Natural killer cell (primary cell): ENCODE results near the gene FOXD2. TPM values are rescaled to one million over a fixed set of nuclear protein-coding genes. Genes with fewer than 3 reads are reported as not detected.

Experiments used
- ATAC-seq, 3 donors: fragments of 150-1000 bp in 2 of 3; fragments of 200-7000 bp in 1 of 3; cut with Tn5 transposase; 1 replicate in 1 of 3; 2 replicates in 2 of 3; pipeline ENCODE4 v1.10.0; 2021; ENCODE audit warnings: mild to moderate bottlenecking in 2 of 3, moderate library complexity in 2 of 3
- DNase-seq, 2 donors: peaks; one replicate each; pipeline versions ENCODE4 v3.0.0 to v3.0.0-alpha.2; 2013 to 2021; ENCODE audit warnings: mixed read lengths in 1 of 2
- H3K27ac ChIP-seq: one replicate; pipeline ENCODE4 v1.5.1; 2013; ENCODE audit warnings: mild to moderate bottlenecking, low read length
- H3K27me3 ChIP-seq: one replicate; pipeline ENCODE4 v1.6.1; 2013; ENCODE audit warnings: low read length; ENCODE audit not compliant: control insufficient read depth, insufficient read depth
- H3K36me3 ChIP-seq: one replicate; pipeline ENCODE4 v1.6.1; 2013; ENCODE audit warnings: low read length; ENCODE audit not compliant: control insufficient read depth, insufficient read depth
- H3K4me1 ChIP-seq: one replicate; pipeline ENCODE4 v1.6.1; 2013; ENCODE audit warnings: low read length; ENCODE audit not compliant: control insufficient read depth, insufficient read depth
- H3K4me3 ChIP-seq: one replicate; pipeline ENCODE4 v1.5.1; 2013; ENCODE audit warnings: low read length
- H3K9me3 ChIP-seq: one replicate; pipeline ENCODE4 v1.6.1; 2013; ENCODE audit warnings: low read length; ENCODE audit not compliant: control insufficient read depth, insufficient read depth
- H3K27ac Mint-ChIP-seq, 2 donors: one replicate each; pipeline ENCODE4 v1.8.0; 2022; ENCODE audit warnings: mild to moderate bottlenecking in 2 of 2, mixed read lengths in 2 of 2, moderate library complexity in 1 of 2
- H3K27me3 Mint-ChIP-seq, 2 donors: one replicate each; pipeline ENCODE4 v1.8.0; 2022; ENCODE audit warnings: low read depth in 2 of 2, mixed read lengths in 2 of 2
- H3K36me3 Mint-ChIP-seq: one replicate; pipeline ENCODE4 v1.8.0; 2022; ENCODE audit warnings: mixed read lengths
- H3K4me1 Mint-ChIP-seq, 2 donors: one replicate each; pipeline ENCODE4 v1.8.0; 2022; ENCODE audit warnings: mixed read lengths in 2 of 2
- H3K4me3 Mint-ChIP-seq: one replicate; pipeline ENCODE4 v1.8.0; 2022; ENCODE audit warnings: mild to moderate bottlenecking, moderate library complexity, mixed read lengths
- H3K9me3 Mint-ChIP-seq, 2 donors: one replicate each; pipeline ENCODE4 v1.8.0; 2022; ENCODE audit warnings: mixed read lengths in 2 of 2
- CTCF ChIP-seq: fragments of 200-600 bp; IDR thresholded peaks from one replicate; pipeline ENCODE4 v1.8.0; 2022; ENCODE audit warnings: antibody characterized with exemption
- WGBS: methylation state at CpG from one replicate; pipeline ENCODE4 v1.1.7; 2013; ENCODE audit warnings: missing lambda C conversion rate; ENCODE audit not compliant: insufficient coverage; 5-methylcytosine and 5-hydroxymethylcytosine counted together
- intact Hi-C: fragments of 100-400 bp; cut with micrococcal nuclease; formaldehyde crosslinking; loops from one replicate; pipeline ENCODE4 v1.14.2; 2022
- total RNA-seq, 4 donors: library from RNA; stranded (reverse); fragments of 120-200 nt in 1 of 4; gene quantifications; one replicate each; pipeline versions ENCODE4 v1.2.3 to v1.2.4, GENCODE V29; 2013 to 2022

The FOXD2 gene
- total RNA-seq, 3 donors from 2014 or later (not counting 1 experiment from before 2014, with no cell fraction given), result 0.49 to 1.4 (median 1.1) TPM

GRCh38 chr1:47438165-47439016 is 547 bp downstream of the FOXD2 start:
- Mint-ChIP-seq H3K4me3 (peak overlapping the region; percentile 84), H3K4me1 (peaks cover 22 to 25% of the 10 kb centered on the region in 2 donors), H3K27me3 (peaks cover 6% of the 10 kb centered on the region in 2 donors), H3K36me3 (no peaks in the 10 kb centered on the region), H3K27ac (peak overlapping the region in 1 of 2 donors; percentile 33), H3K9me3 (no peaks in the 10 kb centered on the region)
- peak overlapping the region; percentile 33 for H3K4me3 ChIP-seq
- H3K4me1 ChIP-seq, result peaks cover 37% of the 10 kb centered on the region
- no peaks in the 10 kb centered on the region for H3K9me3 ChIP-seq
- H3K36me3 ChIP-seq, result no peaks in the 10 kb centered on the region
- peak; percentile 42 to 66 for DNase-seq
- TF ChIP-seq CTCF, result no peak
- peaks cover 49% of the 10 kb centered on the region for H3K27me3 ChIP-seq
- 2% methylated on average over 117 of the region's 117 CpGs for WGBS
- H3K27ac ChIP-seq, result no peak overlapping the region
- intact Hi-C loops, result loop anchor here (5.0 to 10.0 kb wide), 3 partner anchors 204 to 289 kb away; partner anchors contain the start of genes PDZK1IP1 and TAL1
- peak in 1 of 3 donors; percentile 1 for ATAC-seq

GRCh38 chr1:47439017-47439818 is 1.4 kb downstream of the FOXD2 start:
- Histone ChIP-seq H3K4me1 (peaks cover 37% of the 10 kb centered on the region), H3K9me3 (peaks cover under 1% of the 10 kb centered on the region), H3K36me3 (no peaks in the 10 kb centered on the region), H3K4me3 (no peak overlapping the region), H3K27me3 (peaks cover 50% of the 10 kb centered on the region), H3K27ac (no peak overlapping the region)
- Mint-ChIP-seq H3K27me3 (peaks cover 2% of the 10 kb centered on the region in 2 donors), H3K4me3 (peak overlapping the region; percentile 42), H3K36me3 (no peaks in the 10 kb centered on the region), H3K4me1 (peaks cover 20 to 24% of the 10 kb centered on the region in 2 donors), H3K27ac (peak overlapping the region in 1 of 2 donors; percentile 9), H3K9me3 (no peaks in the 10 kb centered on the region)
- intact Hi-C loops, result loop anchor here (5.0 to 10.0 kb wide), 3 partner anchors 204 to 288 kb away; partner anchors contain the start of genes PDZK1IP1 and TAL1
- ATAC-seq (no peak), DNase-seq (peak in 1 of 2 donors; percentile 38)
- no peak for TF ChIP-seq CTCF
- WGBS, result 8% methylated on average over 86 of the region's 86 CpGs

- Mint-ChIP-seq H3K9me3 (no peaks in the 10 kb centered on the region), H3K4me1 (peaks cover 22 to 26% of the 10 kb centered on the region in 2 donors), H3K27ac (peak overlapping the region in 1 of 2 donors; percentile 9), H3K4me3 (no peak overlapping the region), H3K36me3 (no peaks in the 10 kb centered on the region), H3K27me3 (peaks cover 0 to 3% of the 10 kb centered on the region in 2 donors)
- WGBS, result 68% methylated on average over 20 of the region's 20 CpGs
- H3K9me3 ChIP-seq, result peaks cover 3% of the 10 kb centered on the region
- no peak overlapping the region for H3K4me3 ChIP-seq
- no peak overlapping the region for H3K27ac ChIP-seq
- intact Hi-C loops, result loop anchor here (5.0 to 10.0 kb wide), 3 partner anchors 205 to 287 kb away; partner anchors contain the start of genes PDZK1IP1 and TAL1
- no peaks in the 10 kb centered on the region for H3K36me3 ChIP-seq
- peaks cover 50% of the 10 kb centered on the region for H3K27me3 ChIP-seq
- no peak for ATAC-seq
- TF ChIP-seq CTCF, result no peak
- peaks cover 42% of the 10 kb centered on the region for H3K4me1 ChIP-seq
- no peak for DNase-seq
These were observed 2.2 kb downstream of the FOXD2 start for GRCh38 chr1:47439819-47440598.
